ENCODE results near the gene FCN3.
"Not testable (repeated sequence)": the region's sequence is repeated elsewhere in the genome, so short reads cannot be mapped to it uniquely, and the experiment has no call there.

DNA sequence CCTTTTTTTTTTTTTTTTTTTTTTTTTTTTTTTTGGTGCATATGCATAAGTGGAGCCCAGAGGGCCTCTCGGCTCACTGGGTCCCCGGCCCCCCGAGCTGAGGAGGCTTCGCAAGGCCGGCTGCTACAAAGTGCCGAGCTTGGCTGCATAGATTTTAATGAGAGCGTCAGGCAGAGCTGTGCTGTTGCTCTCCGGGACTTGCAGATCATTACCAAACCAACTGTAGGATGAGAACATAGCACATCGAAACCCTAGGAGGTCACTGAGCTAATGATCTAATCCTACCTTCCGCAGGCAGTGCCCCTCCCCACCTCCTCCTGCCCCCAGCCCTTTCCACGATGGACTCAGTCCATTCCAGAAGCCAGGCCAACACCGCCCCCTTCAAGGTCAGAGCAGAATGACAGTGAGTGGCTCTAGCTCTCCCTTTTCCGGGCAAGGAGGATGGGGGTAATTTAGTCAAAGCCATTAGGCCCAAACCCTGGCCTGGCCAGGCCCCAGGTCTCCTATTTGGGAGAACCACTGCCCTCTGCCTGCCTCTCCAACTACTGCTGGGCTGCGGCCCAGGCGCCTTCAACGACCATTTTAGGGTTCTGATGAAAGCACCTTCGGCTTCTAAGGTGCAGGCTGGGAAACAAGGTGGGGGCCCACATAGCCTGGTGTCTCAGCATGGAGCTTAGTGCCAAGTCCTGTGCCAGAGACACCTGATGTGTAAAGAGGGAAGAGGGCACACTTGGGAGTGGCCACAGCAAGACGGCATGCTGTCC, 31.2 kb upstream of the FCN3 start:
- not testable (repeated sequence) for TF ChIP-seq ETV6 (IDR thresholded peaks at IDR 0.05; ENCODE audit: borderline replicate concordance in 1 of 2, low read depth in 2 of 2, low read length in 1 of 2); ETV6 (CRISPR knock-in tag; IDR thresholded peaks at IDR 0.05; ENCODE audit: borderline replicate concordance); ZEB2 (IDR thresholded peaks at IDR 0.05); ZNF644 (tag; IDR thresholded peaks at IDR 0.05; ENCODE audit: low read depth); BRCA1 (IDR thresholded peaks at IDR 0.05); BRCA1 (CRISPR knock-in tag; IDR thresholded peaks at IDR 0.05); BCLAF1 (IDR thresholded peaks at IDR 0.05; ENCODE audit: borderline replicate concordance in 1 of 2, control insufficient read depth in 1 of 2, low read depth in 2 of 2, low read length in 1 of 2); SP1 (CRISPR knock-in tag; IDR thresholded peaks at IDR 0.05); ZNF76 (CRISPR knock-in tag; IDR thresholded peaks at IDR 0.05; ENCODE audit: borderline replicate concordance); FOXP1 (CRISPR knock-in tag; IDR thresholded peaks at IDR 0.05); NEUROD1 (IDR thresholded peaks at IDR 0.05; ENCODE audit: borderline replicate concordance, low read depth, low read length, partially characterized antibody)
- TF ChIP-seq CTCF (IDR thresholded peaks at IDR 0.05 in 2 of 3, conservative IDR thresholded peaks at IDR 0.05 in 1 of 3; ENCODE audit: insufficient read depth in 2 of 3, low read depth in 1 of 3, low read length in 3 of 3) (0 out of 6 replicates have a peak, but pooled peaks of 1 of the 3 experiments have one; percentile 12), RBM22 (IDR thresholded peaks at IDR 0.05; ENCODE audit: low read depth, low read length, poor library complexity, severe bottlenecking) (peak; percentile 42)
- TF ChIP-seq, protein P1, sequence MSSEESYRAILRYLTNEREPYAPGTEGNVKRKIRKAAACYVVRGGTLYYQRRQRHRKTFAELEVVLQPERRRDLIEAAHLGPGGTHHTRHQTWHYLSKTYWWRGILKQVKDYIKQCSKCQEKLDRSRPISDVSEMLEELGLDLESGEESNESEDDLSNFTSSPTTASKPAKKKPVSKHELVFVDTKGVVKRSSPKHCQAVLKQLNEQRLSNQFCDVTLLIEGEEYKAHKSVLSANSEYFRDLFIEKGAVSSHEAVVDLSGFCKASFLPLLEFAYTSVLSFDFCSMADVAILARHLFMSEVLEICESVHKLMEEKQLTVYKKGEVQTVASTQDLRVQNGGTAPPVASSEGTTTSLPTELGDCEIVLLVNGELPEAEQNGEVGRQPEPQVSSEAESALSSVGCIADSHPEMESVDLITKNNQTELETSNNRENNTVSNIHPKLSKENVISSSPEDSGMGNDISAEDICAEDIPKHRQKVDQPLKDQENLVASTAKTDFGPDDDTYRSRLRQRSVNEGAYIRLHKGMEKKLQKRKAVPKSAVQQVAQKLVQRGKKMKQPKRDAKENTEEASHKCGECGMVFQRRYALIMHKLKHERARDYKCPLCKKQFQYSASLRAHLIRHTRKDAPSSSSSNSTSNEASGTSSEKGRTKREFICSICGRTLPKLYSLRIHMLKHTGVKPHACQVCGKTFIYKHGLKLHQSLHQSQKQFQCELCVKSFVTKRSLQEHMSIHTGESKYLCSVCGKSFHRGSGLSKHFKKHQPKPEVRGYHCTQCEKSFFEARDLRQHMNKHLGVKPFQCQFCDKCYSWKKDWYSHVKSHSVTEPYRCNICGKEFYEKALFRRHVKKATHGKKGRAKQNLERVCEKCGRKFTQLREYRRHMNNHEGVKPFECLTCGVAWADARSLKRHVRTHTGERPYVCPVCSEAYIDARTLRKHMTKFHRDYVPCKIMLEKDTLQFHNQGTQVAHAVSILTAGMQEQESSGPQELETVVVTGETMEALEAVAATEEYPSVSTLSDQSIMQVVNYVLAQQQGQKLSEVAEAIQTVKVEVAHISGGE (CRISPR knock-in tag; IDR thresholded peaks at IDR 0.05): not testable (repeated sequence)
